ENCODE measurements around the gene PPIE.
A peak's percentile ranks its signal among the peaks of the same experiment; 100 is the strongest.

The PPIE gene

GRCh38 chr1:39738622-39739366 is at the start of gene PPIE:
TSS of gene PPIE (plus strand) at chr1:39738882. CDS start at chr1:39738901, 19 bp downstream.
- DNase-seq, result peak; percentile 90

GRCh38 chr1:39689214-39689613 is 49.5 kb upstream of the PPIE start:
- DNase-seq, result no peak

- no peak for DNase-seq
These were observed 49.0 kb upstream of the PPIE start for GRCh38 chr1:39689635-39690034.

GRCh38 chr1:39690225-39690624 is 48.5 kb upstream of the PPIE start:
- DNase-seq, result no peak

GRCh38 chr1:39690794-39691382 is 47.8 kb upstream of the PPIE start:
- DNase-seq, result no peak

- peak; percentile 82 for DNase-seq
These were observed 47.1 kb upstream of the PPIE start, which contains the start of gene HPCAL4 for GRCh38 chr1:39691383-39692151. TSS of gene HPCAL4 (minus strand) at chr1:39691433. CDS start at chr1:39684603, 6,830 bp downstream.

- no peak for DNase-seq
These were observed 46.3 kb upstream of the PPIE start for GRCh38 chr1:39692152-39693074.

GRCh38 chr1:39694026-39694425 is 44.7 kb upstream of the PPIE start:
- DNase-seq, result no peak

- DNase-seq, result no peak
These were observed 43.7 kb upstream of the PPIE start for GRCh38 chr1:39695016-39695415.

GRCh38 chr1:39696448-39696847 is 42.2 kb upstream of the PPIE start:
- DNase-seq, result no peak

GRCh38 chr1:39698568-39698967 is 40.1 kb upstream of the PPIE start:
- no peak for DNase-seq

GRCh38 chr1:39699419-39699818 is 39.3 kb upstream of the PPIE start:
- DNase-seq, result no peak

GRCh38 chr1:39700348-39700747 is 38.3 kb upstream of the PPIE start:
- DNase-seq, result no peak

- DNase-seq, result peak; percentile 34
These were observed 37.6 kb upstream of the PPIE start for GRCh38 chr1:39701049-39701439.

GRCh38 chr1:39704757-39705156 is 33.9 kb upstream of the PPIE start:
- no peak for DNase-seq

- no peak for DNase-seq
These were observed 31.2 kb upstream of the PPIE start for GRCh38 chr1:39707506-39707905.

GRCh38 chr1:39711104-39711965 is 27.3 kb upstream of the PPIE start:
- DNase-seq, result no peak

- no peak for DNase-seq
These were observed 26.7 kb upstream of the PPIE start for GRCh38 chr1:39711966-39712340.

GRCh38 chr1:39713557-39713956 is 25.1 kb upstream of the PPIE start:
- no peak for DNase-seq

GRCh38 chr1:39717809-39718208 is 20.9 kb upstream of the PPIE start:
- DNase-seq, result no peak

GRCh38 chr1:39720094-39720999 is 18.3 kb upstream of the PPIE start:
- peak; percentile 67 for DNase-seq

Measured in EL (cell line).